Measurements from ENCODE around the gene PCGF1. TPM values are rescaled to one million over a fixed set of nuclear protein-coding genes. Genes with fewer than 3 reads are reported as not detected.

The PCGF1 gene
- total RNA-seq, 1 experiment from 2014 or later, result 39.9 TPM

DNA sequence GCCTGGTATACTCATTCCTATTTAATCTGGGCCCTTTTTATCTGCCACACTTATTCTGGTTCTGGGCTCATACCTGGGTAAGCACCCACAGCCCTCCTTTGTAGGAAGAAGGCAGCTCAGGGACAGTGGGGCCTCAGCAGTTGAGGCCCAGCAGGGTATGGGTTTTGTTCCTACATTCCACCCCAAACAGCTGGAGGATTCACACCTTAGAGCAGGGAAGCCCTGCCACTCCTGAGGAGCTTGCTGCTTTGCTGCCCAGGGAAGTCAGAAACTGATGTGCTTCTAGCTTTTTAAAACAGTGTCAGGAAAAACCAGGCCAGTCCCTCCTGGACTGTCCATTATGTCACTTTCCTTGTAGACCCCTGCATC, 6.9 kb downstream of the PCGF1 start:
- ChIA-PET CTCF (interaction anchor here (0.8 kb wide), 1 partner anchor 18 kb away, joined by 3 read pairs; the partner anchor contains the start of genes CCDC142 and TTC31), RAD21 (ENCODE audit: low non-redundant PET in 1 of 2, low total read pairs in 2 of 2, uncharacterized antibody in 2 of 2, unreplicated experiment in 2 of 2) (no interaction called here), POLR2A (interaction anchor here (1.3 kb wide), 1 partner anchor 25 kb away, joined by 3 read pairs; no protein-coding TSS in a partner anchor)
- TF ChIP-seq JUND (IDR thresholded peaks at IDR 0.05) (no peak), POLR2AphosphoS5 (IDR thresholded peaks at IDR 0.05; ENCODE audit: low read depth, low read length) (no peak)
- Histone ChIP-seq H3K4me3 (replicated peaks in 1 of 2; ENCODE audit: low read depth in 1 of 2, low read length in 2 of 2) (no peak overlapping the region), H4K20me1 (ENCODE audit: insufficient read depth) (no peaks in the 10 kb centered on the region), H3K9me2 (ENCODE audit: insufficient read depth) (no peaks in the 10 kb centered on the region), H3K79me2 (ENCODE audit: insufficient read depth, low read length) (peaks cover 6% of the 10 kb centered on the region), H3K4me2 (ENCODE audit: low read length) (no peak overlapping the region), H3K27me3 (ENCODE audit: insufficient read depth, low read length) (no peaks in the 10 kb centered on the region), H3K27ac (ENCODE audit: low read depth, low read length) (no peak overlapping the region), H2AFZ (ENCODE audit: low read depth, low read length, poor library complexity, severe bottlenecking) (no peak overlapping the region), H3K9me3 (ENCODE audit: control insufficient read depth in 1 of 2, insufficient read depth in 1 of 2, low read depth in 1 of 2, low read length in 2 of 2) (no peaks in the 10 kb centered on the region), H3K9ac (ENCODE audit: low read length) (no peak overlapping the region), H3K36me3 (ENCODE audit: control insufficient read depth in 1 of 2, insufficient read depth in 2 of 2, low read length in 2 of 2) (peaks cover under 1 to 11% of the 10 kb centered on the region in 2 experiments; a peak in 2 of 4 replicates), H3K4me1 (ENCODE audit: control insufficient read depth in 1 of 2, insufficient read depth in 2 of 2, low read length in 2 of 2) (peaks cover 18 to 40% of the 10 kb centered on the region in 2 experiments)
- intact Hi-C loops (cut with micrococcal nuclease), result no loop called here
- no TSS peak for BruUV-seq (replicated peaks)
- no peak for DNase-seq (ENCODE audit: low read depth, low spot score)
- no peak for ATAC-seq

DNA sequence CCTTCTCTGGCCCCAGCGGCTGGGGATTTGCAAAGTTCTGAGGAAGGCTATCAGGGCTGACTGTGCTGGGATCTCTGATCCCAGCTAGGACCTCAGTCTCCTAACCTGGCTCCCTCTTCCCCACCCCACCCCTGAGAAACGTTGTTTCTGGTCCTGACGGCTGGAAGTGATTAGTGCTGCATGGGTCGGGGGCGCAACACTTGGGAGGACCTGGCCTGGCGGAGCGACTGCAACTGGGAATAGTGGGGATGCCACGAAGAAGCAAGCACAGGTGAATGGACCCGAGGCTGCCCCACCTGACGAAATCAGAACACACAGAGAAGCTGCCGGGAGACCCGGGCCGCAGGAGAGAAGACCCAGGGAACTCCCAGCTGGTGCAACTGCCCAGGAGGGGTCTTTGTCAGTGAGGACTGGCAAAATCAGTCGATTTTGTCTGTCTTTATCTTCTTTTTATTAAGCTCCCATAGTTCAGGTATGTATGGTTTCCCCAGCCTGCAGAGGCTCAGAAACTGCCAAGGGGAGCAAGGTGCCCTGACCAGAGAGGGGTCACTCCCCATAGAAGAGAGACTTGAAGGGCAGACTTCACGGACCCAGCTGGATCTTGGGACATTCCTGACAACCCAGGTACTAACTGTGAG, 7.4 kb downstream of the PCGF1 start:
- no peak overlapping the region for H3K4me3 ChIP-seq (replicated peaks in 1 of 2; ENCODE audit: low read depth in 1 of 2, low read length in 2 of 2)
- H3K9ac ChIP-seq (ENCODE audit: low read length), result no peak overlapping the region
- TF ChIP-seq POLR2A (IDR thresholded peaks at IDR 0.05; ENCODE audit: borderline replicate concordance, extremely low read depth, insufficient read depth, insufficient read length), result no peak
- TF ChIP-seq CTCF (IDR thresholded peaks at IDR 0.05 in 2 of 3, conservative IDR thresholded peaks at IDR 0.05 in 1 of 3; ENCODE audit: borderline replicate concordance in 1 of 3, insufficient read depth in 1 of 3, low read depth in 2 of 3, low read length in 2 of 3), result no peak
- TF ChIP-seq MAX (IDR thresholded peaks at IDR 0.05), result no peak
- TF ChIP-seq ATF3 (IDR thresholded peaks at IDR 0.05), result no peak
- TF ChIP-seq, protein P1, sequence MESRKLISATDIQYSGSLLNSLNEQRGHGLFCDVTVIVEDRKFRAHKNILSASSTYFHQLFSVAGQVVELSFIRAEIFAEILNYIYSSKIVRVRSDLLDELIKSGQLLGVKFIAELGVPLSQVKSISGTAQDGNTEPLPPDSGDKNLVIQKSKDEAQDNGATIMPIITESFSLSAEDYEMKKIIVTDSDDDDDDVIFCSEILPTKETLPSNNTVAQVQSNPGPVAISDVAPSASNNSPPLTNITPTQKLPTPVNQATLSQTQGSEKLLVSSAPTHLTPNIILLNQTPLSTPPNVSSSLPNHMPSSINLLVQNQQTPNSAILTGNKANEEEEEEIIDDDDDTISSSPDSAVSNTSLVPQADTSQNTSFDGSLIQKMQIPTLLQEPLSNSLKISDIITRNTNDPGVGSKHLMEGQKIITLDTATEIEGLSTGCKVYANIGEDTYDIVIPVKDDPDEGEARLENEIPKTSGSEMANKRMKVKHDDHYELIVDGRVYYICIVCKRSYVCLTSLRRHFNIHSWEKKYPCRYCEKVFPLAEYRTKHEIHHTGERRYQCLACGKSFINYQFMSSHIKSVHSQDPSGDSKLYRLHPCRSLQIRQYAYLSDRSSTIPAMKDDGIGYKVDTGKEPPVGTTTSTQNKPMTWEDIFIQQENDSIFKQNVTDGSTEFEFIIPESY (IDR thresholded peaks at IDR 0.05; ENCODE audit: extremely low read depth, insufficient replicate concordance, low read length), result no peak
- TF ChIP-seq TCF7L2 (IDR thresholded peaks at IDR 0.05; ENCODE audit: borderline replicate concordance, extremely low read depth, insufficient read depth, insufficient read length), result no peak
- no peak for TF ChIP-seq ZFX (IDR thresholded peaks at IDR 0.05)
- no peak for TF ChIP-seq JUND (IDR thresholded peaks at IDR 0.05)
- no peak for TF ChIP-seq FOSL1 (IDR thresholded peaks at IDR 0.05; ENCODE audit: low read depth)
- TF ChIP-seq CEBPB (IDR thresholded peaks at IDR 0.05; ENCODE audit: low read depth), result no peak
- TF ChIP-seq RAD21 (IDR thresholded peaks at IDR 0.05; ENCODE audit: low read depth), result no peak
- TF ChIP-seq YY1 (IDR thresholded peaks at IDR 0.05; ENCODE audit: extremely low read depth, insufficient replicate concordance, low read depth, low read length), result no peak
- no peak for TF ChIP-seq POLR2AphosphoS5 (IDR thresholded peaks at IDR 0.05; ENCODE audit: low read depth, low read length)
- ChIA-PET RAD21 (ENCODE audit: low non-redundant PET in 1 of 2, low total read pairs in 2 of 2, uncharacterized antibody in 2 of 2, unreplicated experiment in 2 of 2) (no interaction called here), CTCF (no interaction called here), POLR2A (interaction anchor here (1.3 kb wide), 1 partner anchor 25 kb away, joined by 3 read pairs; no protein-coding TSS in a partner anchor)
- peaks cover under 1% of the 10 kb centered on the region; the same call in 1 of the 2 replicates for H3K79me2 ChIP-seq (ENCODE audit: insufficient read depth, low read length)
- ATAC-seq (no peak), DNase-seq (ENCODE audit: low read depth, low spot score) (no peak)
- no TSS peak for BruUV-seq (replicated peaks)
- intact Hi-C loops (cut with micrococcal nuclease), result no loop called here
- peaks cover 16 to 35% of the 10 kb centered on the region in 2 experiments for H3K4me1 ChIP-seq (ENCODE audit: control insufficient read depth in 1 of 2, insufficient read depth in 2 of 2, low read length in 2 of 2)
- no peak overlapping the region for H2AFZ ChIP-seq (ENCODE audit: low read depth, low read length, poor library complexity, severe bottlenecking)
- no peaks in the 10 kb centered on the region for H3K27me3 ChIP-seq (ENCODE audit: insufficient read depth, low read length)
- no peaks in the 10 kb centered on the region for H3K9me3 ChIP-seq (ENCODE audit: control insufficient read depth in 1 of 2, insufficient read depth in 1 of 2, low read depth in 1 of 2, low read length in 2 of 2)
- peaks cover 0 to 6% of the 10 kb centered on the region in 2 experiments; a peak in 2 of 4 replicates for H3K36me3 ChIP-seq (ENCODE audit: control insufficient read depth in 1 of 2, insufficient read depth in 2 of 2, low read length in 2 of 2)
- H3K4me2 ChIP-seq (ENCODE audit: low read length), result no peak overlapping the region
- no peaks in the 10 kb centered on the region for H4K20me1 ChIP-seq (ENCODE audit: insufficient read depth)
- H3K9me2 ChIP-seq (ENCODE audit: insufficient read depth), result no peaks in the 10 kb centered on the region
- H3K27ac ChIP-seq (ENCODE audit: low read depth, low read length), result no peak overlapping the region
